A673 (cell line): Measurements from ENCODE around the gene APOL2.

Experiments used
- EZH2 ChIP-seq: fragments of 200-600 bp; sonication (generic); IDR thresholded peaks from 2 replicates; pipeline ENCODE4 v1.6.1; 2017; ENCODE audit warnings: borderline replicate concordance, low read depth, mild to moderate bottlenecking, mixed read lengths, antibody characterized with exemption, low read length; ENCODE audit not compliant: poor library complexity, severe bottlenecking
- TF ChIP-seq, protein P1 (sequence below): fragments of 300-800, 200-600 bp; sonication (generic); conservative IDR thresholded peaks from 2 replicates; pipeline ENCODE4 v1.5.1; 2017; ENCODE audit warnings: low read depth, mild to moderate bottlenecking, antibody characterized with exemption, low read length, moderate library complexity, mixed read lengths

DNA sequence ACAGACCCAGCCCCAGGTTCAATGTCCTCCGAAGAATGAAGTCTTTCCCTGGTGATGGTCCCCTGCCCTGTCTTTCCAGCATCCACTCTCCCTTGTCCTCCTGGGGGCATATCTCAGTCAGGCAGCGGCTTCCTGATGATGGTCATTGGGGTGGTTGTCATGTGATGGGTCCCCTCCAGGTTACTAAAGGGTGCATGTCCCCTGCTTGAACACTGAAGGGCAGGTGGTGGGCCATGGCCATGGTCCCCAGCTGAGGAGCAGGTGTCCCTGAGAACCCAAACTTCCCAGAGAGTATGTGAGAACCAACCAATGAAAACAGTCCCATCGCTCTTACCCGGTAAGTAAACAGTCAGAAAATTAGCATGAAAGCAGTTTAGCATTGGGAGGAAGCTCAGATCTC, 27.7 kb upstream of the APOL2 start:
- TF ChIP-seq EZH2 = no peak
- TF ChIP-seq, protein P1, sequence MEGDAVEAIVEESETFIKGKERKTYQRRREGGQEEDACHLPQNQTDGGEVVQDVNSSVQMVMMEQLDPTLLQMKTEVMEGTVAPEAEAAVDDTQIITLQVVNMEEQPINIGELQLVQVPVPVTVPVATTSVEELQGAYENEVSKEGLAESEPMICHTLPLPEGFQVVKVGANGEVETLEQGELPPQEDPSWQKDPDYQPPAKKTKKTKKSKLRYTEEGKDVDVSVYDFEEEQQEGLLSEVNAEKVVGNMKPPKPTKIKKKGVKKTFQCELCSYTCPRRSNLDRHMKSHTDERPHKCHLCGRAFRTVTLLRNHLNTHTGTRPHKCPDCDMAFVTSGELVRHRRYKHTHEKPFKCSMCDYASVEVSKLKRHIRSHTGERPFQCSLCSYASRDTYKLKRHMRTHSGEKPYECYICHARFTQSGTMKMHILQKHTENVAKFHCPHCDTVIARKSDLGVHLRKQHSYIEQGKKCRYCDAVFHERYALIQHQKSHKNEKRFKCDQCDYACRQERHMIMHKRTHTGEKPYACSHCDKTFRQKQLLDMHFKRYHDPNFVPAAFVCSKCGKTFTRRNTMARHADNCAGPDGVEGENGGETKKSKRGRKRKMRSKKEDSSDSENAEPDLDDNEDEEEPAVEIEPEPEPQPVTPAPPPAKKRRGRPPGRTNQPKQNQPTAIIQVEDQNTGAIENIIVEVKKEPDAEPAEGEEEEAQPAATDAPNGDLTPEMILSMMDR = no peak
